GM18507 (cell line): ENCODE data around the gene COX6B1.
"Not testable (repeated sequence)": the region's sequence is repeated elsewhere in the genome, so short reads cannot be mapped to it uniquely, and the experiment has no call there.

Source experiments
- DNase-seq: peaks from one replicate; pipeline ENCODE4 v3.0.0; 2011; ENCODE audit warnings: low read depth; ENCODE audit not compliant: insufficient read length; ENCODE audit errors: extremely low spot score
- FAIRE-seq: peaks from 2 replicates; lab custom pipeline; 2011; peaks lifted over from hg19 to GRCh38; lab: Jason Lieb, UNC

Gene COX6B1

DNA sequence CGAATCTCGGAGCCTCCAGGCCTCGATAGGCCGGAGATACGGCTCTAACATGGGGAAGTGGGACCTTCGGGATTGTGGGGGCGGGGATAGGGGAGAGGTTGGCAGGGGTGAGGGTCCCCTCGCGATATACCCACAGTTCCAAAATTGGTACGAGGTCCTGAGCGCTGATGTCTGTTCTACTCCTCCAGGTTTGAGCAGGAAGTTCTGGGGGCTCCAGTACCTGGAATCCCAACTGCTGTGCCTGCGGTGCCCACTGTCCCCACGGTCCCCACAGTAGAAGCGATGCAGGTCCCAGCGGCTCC is 18.8 kb upstream of the COX6B1 start:
- no peak for DNase-seq
- no peak for FAIRE-seq

DNA sequence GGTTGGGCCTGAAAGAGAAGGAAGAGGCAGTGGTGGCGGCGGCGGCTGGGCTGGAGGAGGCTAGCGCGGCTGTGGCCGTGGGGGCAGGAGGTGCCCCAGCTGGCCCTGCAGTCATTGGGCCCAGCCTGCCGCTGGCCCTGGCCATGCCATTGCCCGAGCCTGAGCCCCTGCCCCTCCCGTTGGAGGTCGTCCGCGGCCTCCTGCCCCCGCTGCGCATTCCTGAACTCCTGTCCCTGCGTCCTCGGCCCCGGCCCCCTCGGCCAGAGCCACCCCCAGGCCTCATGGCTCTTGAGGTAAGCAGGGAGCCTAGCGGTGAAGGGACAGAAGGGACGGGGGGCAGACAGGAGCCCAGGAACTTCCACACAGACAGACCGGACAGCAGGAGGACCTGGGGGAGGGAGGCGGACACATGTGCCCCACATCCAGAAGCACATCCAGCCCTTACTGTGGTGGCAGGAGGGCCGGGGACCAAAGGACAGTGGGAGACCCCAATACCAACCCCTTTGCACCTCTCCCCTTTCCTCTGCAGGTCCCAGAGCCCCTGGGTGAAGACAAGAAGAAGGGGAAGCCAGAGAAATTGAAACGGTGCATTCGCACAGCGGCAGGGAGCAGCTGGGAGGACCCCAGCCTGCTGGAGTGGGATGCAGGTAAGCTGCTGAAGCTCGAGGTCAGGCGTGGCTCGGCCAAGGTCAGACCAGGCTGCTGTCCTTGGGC is 14.2 kb upstream of the COX6B1 start:
- DNase-seq (no peak), FAIRE-seq (no peak)

DNA sequence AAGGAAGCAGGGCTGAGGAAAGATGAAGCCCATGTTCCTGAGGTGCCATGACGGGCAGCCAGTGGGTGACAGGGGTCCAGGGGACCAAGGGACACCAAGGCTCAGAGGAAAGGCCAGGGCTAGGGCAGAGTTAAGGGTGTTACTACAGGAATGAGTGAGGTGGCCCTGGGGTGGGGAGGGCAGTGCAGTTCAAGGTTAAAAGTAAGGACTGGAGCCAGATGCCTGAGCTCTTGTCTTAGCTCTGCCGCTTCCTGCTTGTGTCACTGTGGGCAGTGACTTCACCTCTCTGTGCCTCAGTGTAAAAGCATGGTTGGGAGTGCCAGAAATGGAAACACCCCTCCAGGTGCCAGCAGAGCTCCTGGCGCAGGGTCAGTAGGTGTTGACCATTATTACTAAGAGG is 11.5 kb upstream of the COX6B1 start:
- no peak for DNase-seq
- no peak for FAIRE-seq

DNA sequence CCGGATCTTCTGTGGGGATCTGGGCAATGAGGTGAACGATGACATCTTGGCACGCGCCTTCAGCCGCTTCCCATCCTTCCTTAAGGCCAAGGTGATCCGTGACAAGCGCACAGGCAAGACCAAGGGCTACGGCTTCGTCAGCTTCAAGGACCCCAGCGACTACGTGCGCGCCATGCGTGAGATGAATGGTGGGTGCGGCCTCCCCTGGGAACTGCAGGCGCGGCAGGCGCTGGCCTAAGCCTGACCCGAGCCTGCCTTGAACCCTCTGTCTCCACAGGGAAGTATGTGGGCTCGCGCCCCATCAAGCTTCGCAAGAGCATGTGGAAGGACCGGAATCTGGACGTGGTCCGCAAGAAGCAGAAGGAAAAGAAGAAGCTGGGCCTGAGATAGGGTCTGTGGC is 11.0 kb upstream of the COX6B1 start:
- FAIRE-seq, result no peak

GRCh38 chr19:35639321-35639639 is 8.8 kb upstream of the COX6B1 start:
- FAIRE-seq, result no peak

More for the DNA sequence above, 11.0 kb upstream of the COX6B1 start:
- DNase-seq, result no peak

GRCh38 chr19:35639863-35640262 is 8.3 kb upstream of the COX6B1 start:
- no peak for DNase-seq
- no peak for FAIRE-seq

More at GRCh38 chr19:35639321-35639639, 8.8 kb upstream of the COX6B1 start:
- no peak for DNase-seq

DNA sequence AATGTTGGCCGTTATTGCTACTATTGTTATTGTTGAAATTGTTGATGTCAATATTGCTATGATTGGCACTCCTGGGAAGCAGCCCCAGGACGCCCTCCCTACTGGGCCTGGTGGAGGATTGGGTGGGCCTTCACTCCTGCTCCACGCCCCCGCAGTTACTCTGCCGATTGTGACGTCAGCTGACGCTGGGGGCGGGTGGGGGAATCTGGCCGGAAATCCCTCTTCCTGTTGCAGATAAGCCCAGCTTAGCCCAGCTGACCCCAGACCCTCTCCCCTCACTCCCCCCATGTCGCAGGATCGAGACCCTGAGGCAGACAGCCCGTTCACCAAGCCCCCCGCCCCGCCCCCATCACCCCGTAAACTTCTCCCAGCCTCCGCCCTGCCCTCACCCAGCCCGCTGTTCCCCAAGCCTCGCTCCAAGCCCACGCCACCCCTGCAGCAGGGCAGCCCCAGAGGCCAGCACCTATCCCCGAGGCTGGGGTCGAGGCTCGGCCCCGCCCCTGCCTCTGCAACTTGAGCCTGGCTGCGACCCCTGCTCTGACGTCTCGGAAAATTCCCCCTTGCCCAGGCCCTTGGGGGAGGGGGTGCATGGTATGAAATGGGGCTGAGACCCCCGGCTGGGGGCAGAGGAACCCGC is 6.5 kb upstream of the COX6B1 start, which contains the start of gene ETV2:
Gene ETV2 (plus strand): TSS at position 231 of the 637 bp plus-strand sequence. CDS start 716 bp downstream, outside the sequence.
- DNase-seq (no peak), FAIRE-seq (no peak)

DNA sequence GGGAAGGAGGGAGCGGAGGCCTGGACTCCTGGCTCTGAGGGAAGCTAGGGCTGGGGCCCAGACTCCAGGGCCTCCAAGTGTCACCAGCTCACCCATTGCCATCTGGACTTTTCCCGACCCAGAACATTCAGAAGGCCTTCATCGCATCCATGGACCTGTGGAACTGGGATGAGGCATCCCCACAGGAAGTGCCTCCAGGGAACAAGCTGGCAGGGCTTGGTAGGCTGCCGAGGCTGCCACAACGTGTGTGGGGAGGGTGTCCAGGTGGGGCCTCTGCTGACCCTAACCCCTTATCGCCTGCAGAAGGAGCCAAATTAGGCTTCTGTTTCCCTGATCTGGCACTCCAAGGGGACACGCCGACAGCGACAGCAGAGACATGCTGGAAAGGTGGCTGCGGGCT is 5.8 kb upstream of the COX6B1 start:
- no peak for FAIRE-seq

DNA sequence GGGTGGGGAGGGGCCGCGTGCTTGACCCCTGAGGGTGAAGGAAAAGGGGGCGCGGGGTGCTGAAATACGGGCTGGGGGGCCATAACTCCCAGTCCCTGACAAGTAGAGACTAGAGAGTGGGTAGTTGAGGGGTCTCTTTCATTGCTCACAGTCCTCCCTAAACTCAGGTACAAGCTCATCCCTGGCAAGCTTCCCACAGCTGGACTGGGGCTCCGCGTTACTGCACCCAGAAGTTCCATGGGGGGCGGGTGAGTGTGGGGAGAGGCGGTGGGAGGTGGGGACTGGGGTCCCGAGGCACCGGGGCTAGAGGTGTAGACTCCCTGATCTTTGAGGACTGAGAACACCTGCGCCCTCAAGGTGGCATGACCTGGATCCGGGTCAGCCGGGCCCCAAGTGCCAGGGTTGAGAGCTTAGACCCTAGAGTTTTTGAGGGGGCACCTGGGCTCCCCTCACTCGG is 5.3 kb upstream of the COX6B1 start:
- no peak for DNase-seq
- FAIRE-seq, result no peak

More for the DNA sequence above, 5.8 kb upstream of the COX6B1 start:
- no peak for DNase-seq

DNA sequence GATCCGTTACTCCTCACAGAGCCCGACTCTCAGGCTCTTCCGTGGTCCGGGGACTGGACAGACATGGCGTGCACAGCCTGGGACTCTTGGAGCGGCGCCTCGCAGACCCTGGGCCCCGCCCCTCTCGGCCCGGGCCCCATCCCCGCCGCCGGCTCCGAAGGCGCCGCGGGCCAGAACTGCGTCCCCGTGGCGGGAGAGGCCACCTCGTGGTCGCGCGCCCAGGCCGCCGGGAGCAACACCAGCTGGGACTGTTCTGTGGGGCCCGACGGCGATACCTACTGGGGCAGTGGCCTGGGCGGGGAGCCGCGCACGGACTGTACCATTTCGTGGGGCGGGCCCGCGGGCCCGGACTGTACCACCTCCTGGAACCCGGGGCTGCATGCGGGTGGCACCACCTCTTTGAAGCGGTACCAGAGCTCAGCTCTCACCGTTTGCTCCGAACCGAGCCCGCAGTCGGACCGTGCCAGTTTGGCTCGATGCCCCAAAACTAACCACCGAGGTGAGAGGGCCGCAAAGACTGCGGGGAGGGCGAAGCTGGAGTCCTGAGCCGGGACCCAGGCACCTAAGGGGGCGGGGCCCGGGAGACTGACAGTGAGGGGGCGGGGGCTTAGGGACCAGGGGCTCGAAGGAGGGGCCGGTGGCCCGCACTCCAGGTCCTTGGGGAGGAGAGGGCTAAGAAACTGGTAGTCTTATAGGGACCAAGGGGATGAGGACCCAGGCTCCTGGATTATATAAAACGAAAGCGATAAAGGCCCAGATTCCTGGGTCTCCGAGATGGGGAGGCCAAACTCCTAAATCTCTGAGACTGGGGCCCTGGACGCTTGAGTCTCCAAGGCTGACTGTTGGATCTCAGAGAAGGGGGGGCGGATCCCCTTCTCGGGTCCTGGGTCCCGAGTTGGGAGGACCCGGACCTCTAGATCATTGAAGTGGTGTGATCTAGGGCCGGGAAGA is 4.6 kb upstream of the COX6B1 start:
- DNase-seq, result peak; percentile 74
- FAIRE-seq, result peak; percentile 69

DNA sequence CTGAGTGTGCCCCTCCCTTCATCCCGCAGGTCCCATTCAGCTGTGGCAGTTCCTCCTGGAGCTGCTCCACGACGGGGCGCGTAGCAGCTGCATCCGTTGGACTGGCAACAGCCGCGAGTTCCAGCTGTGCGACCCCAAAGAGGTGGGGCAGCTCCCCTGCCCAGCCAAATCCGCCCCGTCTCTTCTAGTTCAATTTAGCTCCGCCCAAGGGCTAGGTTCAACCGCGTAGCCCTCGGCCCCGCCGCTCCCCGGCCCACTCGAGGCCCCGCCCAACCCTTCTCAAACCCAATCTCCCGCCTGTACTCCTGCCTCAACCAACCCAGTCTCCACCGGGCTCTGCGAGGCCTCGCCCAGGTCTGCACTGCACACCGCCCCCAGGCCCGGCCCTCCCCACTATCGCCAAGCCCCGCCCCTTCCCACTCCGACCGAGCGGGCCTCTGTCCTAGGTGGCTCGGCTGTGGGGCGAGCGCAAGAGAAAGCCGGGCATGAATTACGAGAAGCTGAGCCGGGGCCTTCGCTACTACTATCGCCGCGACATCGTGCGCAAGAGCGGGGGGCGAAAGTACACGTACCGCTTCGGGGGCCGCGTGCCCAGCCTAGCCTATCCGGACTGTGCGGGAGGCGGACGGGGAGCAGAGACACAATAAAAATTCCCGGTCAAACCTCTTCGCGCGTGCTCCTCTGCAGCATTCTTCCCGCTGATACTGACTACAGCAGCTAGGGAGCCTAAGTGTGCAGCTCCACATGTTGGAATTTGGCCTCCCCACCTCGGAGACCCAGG is 3.7 kb upstream of the COX6B1 start:
- FAIRE-seq, result peak; percentile 93

DNA sequence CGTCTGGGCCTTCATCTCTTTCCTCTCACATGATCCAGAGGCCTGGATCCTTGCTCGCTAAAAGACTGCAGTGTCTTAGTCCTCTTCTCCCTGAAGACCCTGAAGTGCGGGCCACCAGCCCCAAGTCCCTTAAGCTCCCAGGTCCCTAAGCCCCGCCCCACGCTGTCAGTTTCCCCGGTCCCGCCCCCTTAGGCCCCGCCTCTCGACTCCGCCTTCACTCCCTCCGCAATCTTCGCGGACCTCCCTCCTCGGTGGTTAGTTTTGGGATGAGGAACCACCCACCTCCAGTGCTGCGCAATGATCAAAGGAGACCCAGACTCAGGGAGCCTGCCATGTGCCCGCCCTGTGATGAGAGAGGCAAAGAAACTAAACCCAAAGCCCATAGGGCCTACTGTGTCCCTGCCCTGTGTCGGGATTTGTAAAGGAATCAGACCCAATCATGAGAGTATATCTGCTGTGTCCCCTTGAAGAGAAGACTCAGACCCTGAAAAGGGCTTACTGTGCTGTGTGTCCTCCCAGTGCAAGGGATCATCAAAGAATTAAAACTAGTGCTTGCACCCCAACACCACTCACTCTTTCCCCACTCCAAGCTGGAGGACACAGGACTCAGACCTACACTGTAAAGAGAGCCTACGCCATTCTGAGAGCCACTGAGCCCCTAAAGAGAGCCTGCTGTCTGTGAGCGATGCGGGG is 3.0 kb upstream of the COX6B1 start:
- no peak for DNase-seq
- peak; percentile 62 for FAIRE-seq

More for the DNA sequence above, 3.7 kb upstream of the COX6B1 start:
- DNase-seq, result peak; percentile 85

GRCh38 chr19:35645680-35646511 is 2.2 kb upstream of the COX6B1 start:
- FAIRE-seq (no peak), DNase-seq (no peak)

- FAIRE-seq, result no peak
Measured at GRCh38 chr19:35650581-35650980, 2.5 kb downstream of the COX6B1 start.

GRCh38 chr19:35654828-35655227 is 6.7 kb downstream of the COX6B1 start:
- FAIRE-seq, DNase-seq: not testable (repeated sequence)

More at GRCh38 chr19:35650581-35650980, 2.5 kb downstream of the COX6B1 start:
- no peak for DNase-seq

GRCh38 chr19:35655600-35655999 is 7.5 kb downstream of the COX6B1 start:
- DNase-seq, result no peak
- FAIRE-seq, result no peak

DNA sequence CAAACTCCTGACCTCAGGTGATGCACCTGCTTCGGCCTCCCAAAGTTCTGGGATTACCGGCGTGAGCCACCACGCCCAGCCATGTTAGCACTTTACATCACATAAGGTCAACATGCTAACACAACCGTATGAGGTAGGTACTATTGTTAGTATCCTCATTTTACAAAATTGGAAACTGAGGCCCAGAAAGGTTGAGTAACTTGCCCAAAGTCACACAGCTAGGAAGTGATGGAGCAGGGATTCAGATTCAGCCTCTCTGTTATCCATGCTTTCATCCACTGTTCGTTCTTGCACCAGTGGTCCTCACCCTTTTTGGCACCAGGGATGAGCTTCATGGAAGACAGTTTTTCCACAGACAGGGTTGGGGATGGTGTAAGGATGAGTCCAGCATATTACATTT is 8.6 kb downstream of the COX6B1 start:
- FAIRE-seq (no peak), DNase-seq (no peak)
